H1 (cell line): Measurements from ENCODE around the gene LARP6. TPM values are rescaled to one million over a fixed set of nuclear protein-coding genes. Genes with fewer than 3 reads are reported as not detected.

Experiments
- CTCF ChIA-PET: fragments of 300-600 bp; sonication (Branson Sonifier 250); formaldehyde crosslinking; loops from one replicate; lab custom pipeline; 2021; ENCODE audit not compliant: partially characterized antibody; lab: Charles Lee
- POLR2A ChIA-PET: fragments of 300-600 bp; sonication (Branson Sonifier 250); formaldehyde crosslinking; loops from one replicate; lab custom pipeline; 2021; ENCODE audit warnings: inconsistent platforms; ENCODE audit not compliant: partially characterized antibody; lab: Charles Lee
- DNase-seq, 2 experiments: peaks; one replicate each; pipeline versions ENCODE4 v3.0.0 to v3.0.0-alpha.2; 2010 to 2022; ENCODE audit warnings: low spot score in 2 of 2, low read depth in 1 of 2, mixed read lengths in 1 of 2
- FAIRE-seq: peaks from 2 replicates; lab custom pipeline; 2011; peaks lifted over from hg19 to GRCh38; lab: Jason Lieb, UNC
- H2AFZ ChIP-seq: 2 replicates; pipeline ENCODE4 v1.8.1; 2012; ENCODE audit warnings: low read length, inconsistent platforms
- H2AK5ac ChIP-seq: 2 replicates; pipeline ENCODE4 v1.6.1; 2013; ENCODE audit warnings: low read depth, low read length
- H2BK120ac ChIP-seq: replicated peaks from 2 replicates; pipeline ENCODE3; 2013; ENCODE audit warnings: low read depth, low read length, inconsistent platforms
- H2BK12ac ChIP-seq: 2 replicates; pipeline ENCODE4 v1.6.1; 2013; ENCODE audit warnings: low read depth, low read length
- H2BK15ac ChIP-seq: 2 replicates; pipeline ENCODE4 v1.6.1; 2013; ENCODE audit warnings: low read length
- H2BK20ac ChIP-seq: 2 replicates; pipeline ENCODE4 v1.6.1; 2013; ENCODE audit warnings: low read length
- H2BK5ac ChIP-seq: 2 replicates; pipeline ENCODE4 v1.6.1; 2013; ENCODE audit warnings: low read depth, low read length
- H3K14ac ChIP-seq: 2 replicates; pipeline ENCODE4 v1.6.1; 2013; ENCODE audit warnings: inconsistent platforms; ENCODE audit not compliant: insufficient read length
- H3K18ac ChIP-seq: 2 replicates; pipeline ENCODE4 v1.6.1; 2013; ENCODE audit warnings: low read length; ENCODE audit errors: extremely low read depth
- H3K23ac ChIP-seq: 2 replicates; pipeline ENCODE4 v1.6.1; 2013; ENCODE audit warnings: inconsistent platforms; ENCODE audit not compliant: insufficient read length
- H3K23me2 ChIP-seq: 2 replicates; pipeline ENCODE4 v1.6.1; 2013; ENCODE audit warnings: low read depth, low read length
- H3K27ac ChIP-seq: 2 replicates; pipeline ENCODE4 v1.6.1; 2011; ENCODE audit warnings: low read depth, low read length, inconsistent platforms
- H3K27me3 ChIP-seq, 4 experiments: replicated peaks in 1 of 4; 1 replicate in 1 of 4; 2 replicates in 3 of 4; pipeline versions ENCODE4 v1.6.1 to v1.8.1; 2011 to 2013; ENCODE audit warnings: low read length in 3 of 4, mild to moderate bottlenecking in 3 of 4, inconsistent platforms in 2 of 4, mixed read lengths in 2 of 4, moderate library complexity in 1 of 4; ENCODE audit not compliant: control insufficient read depth in 3 of 4, insufficient read depth in 3 of 4; ENCODE audit errors: extremely low read depth in 1 of 4
- H3K36me3 ChIP-seq, 4 experiments: 2 replicates each; pipeline versions ENCODE4 v1.6.1 to v1.8.1; 2011 to 2013; ENCODE audit warnings: mild to moderate bottlenecking in 4 of 4, low read length in 3 of 4, moderate library complexity in 2 of 4, control low read depth in 1 of 4, inconsistent platforms in 1 of 4; ENCODE audit not compliant: insufficient read depth in 4 of 4, control insufficient read depth in 2 of 4
- H3K4ac ChIP-seq: replicated peaks from 2 replicates; pipeline ENCODE3; 2013; ENCODE audit warnings: low read length, low read depth, mixed read lengths, inconsistent platforms; ENCODE audit not compliant: insufficient read length
- H3K4me1 ChIP-seq, 4 experiments: replicated peaks in 1 of 4; 1 replicate in 1 of 4; 2 replicates in 3 of 4; pipeline versions ENCODE4 v1.6.1 to v1.8.1; 2011 to 2013; ENCODE audit warnings: low read length in 3 of 4, inconsistent platforms in 2 of 4, mixed read lengths in 1 of 4; ENCODE audit not compliant: insufficient read depth in 4 of 4, control insufficient read depth in 3 of 4
- H3K4me2 ChIP-seq, 2 experiments: 2 replicates each; pipeline versions ENCODE4 v1.6.1 to v1.8.1; 2011 to 2013; ENCODE audit warnings: low read depth in 2 of 2, low read length in 2 of 2, control low read depth in 1 of 2, inconsistent platforms in 1 of 2, mild to moderate bottlenecking in 1 of 2; ENCODE audit not compliant: insufficient read depth in 1 of 2
- H3K4me3 ChIP-seq, 4 experiments: fragments of 200-600, 300-600 bp in 1 of 4; sonication (generic), shearing (Covaris generic), sonication (Bioruptor Twin) in 1 of 4; 2 replicates each; pipeline versions ENCODE4 v1.5.1 to v1.8.1; 2011 to 2016; ENCODE audit warnings: low read length in 4 of 4, low read depth in 3 of 4, control low read depth in 2 of 4, inconsistent platforms in 2 of 4, mild to moderate bottlenecking in 2 of 4, mixed read lengths in 1 of 4, moderate library complexity in 1 of 4; ENCODE audit not compliant: insufficient read depth in 2 of 4; ENCODE audit errors: extremely low read depth in 1 of 4
- H3K56ac ChIP-seq: replicated peaks from 2 replicates; pipeline ENCODE3; 2013; ENCODE audit warnings: low read depth, mild to moderate bottlenecking, mixed read lengths, low read length, inconsistent platforms; ENCODE audit not compliant: insufficient read length
- H3K79me1 ChIP-seq: 2 replicates; pipeline ENCODE4 v1.6.1; 2013; ENCODE audit warnings: low read depth, low read length, control low read depth
- H3K79me2 ChIP-seq, 2 experiments: 2 replicates each; pipeline versions ENCODE4 v1.6.1 to v1.8.1; 2012 to 2013; ENCODE audit warnings: low read length in 2 of 2, mild to moderate bottlenecking in 2 of 2, inconsistent platforms in 1 of 2; ENCODE audit not compliant: insufficient read depth in 2 of 2, control insufficient read depth in 1 of 2
- H3K9ac ChIP-seq, 4 experiments: replicated peaks in 1 of 4; 1 replicate in 1 of 4; 2 replicates in 3 of 4; pipeline versions ENCODE4 v1.6.1 to v1.8.1; 2011 to 2013; ENCODE audit warnings: low read depth in 3 of 4, low read length in 3 of 4, control low read depth in 2 of 4, mild to moderate bottlenecking in 2 of 4, moderate library complexity in 2 of 4, inconsistent platforms in 1 of 4; ENCODE audit errors: extremely low read depth in 1 of 4
- H3K9me3 ChIP-seq, 2 experiments: 2 replicates each; pipeline versions ENCODE4 v1.6.1 to v1.8.1; 2012 to 2013; ENCODE audit warnings: mild to moderate bottlenecking in 2 of 2, moderate library complexity in 2 of 2, control low read depth in 1 of 2, inconsistent platforms in 1 of 2, low read depth in 1 of 2, low read length in 1 of 2, mixed read lengths in 1 of 2; ENCODE audit not compliant: insufficient read depth in 2 of 2
- H4K20me1 ChIP-seq, 2 experiments: replicated peaks in 1 of 2; 2 replicates each; pipeline versions ENCODE3 to v1.8.1; 2011 to 2013; ENCODE audit warnings: inconsistent platforms in 2 of 2, low read length in 2 of 2, mild to moderate bottlenecking in 1 of 2; ENCODE audit not compliant: insufficient read depth in 2 of 2, control insufficient read depth in 1 of 2
- H4K5ac ChIP-seq: 2 replicates; pipeline ENCODE4 v1.6.1; 2013; ENCODE audit warnings: low read length, low read depth, mixed read lengths, inconsistent platforms; ENCODE audit not compliant: insufficient read length
- H4K8ac ChIP-seq: 2 replicates; pipeline ENCODE4 v1.8.0; 2013; ENCODE audit warnings: mild to moderate bottlenecking, moderate library complexity, low read length, inconsistent platforms; ENCODE audit not compliant: insufficient read depth; ENCODE audit errors: extremely low read depth
- H4K91ac ChIP-seq: replicated peaks from 2 replicates; pipeline ENCODE3; 2013; ENCODE audit warnings: low read length, mixed read lengths, inconsistent platforms; ENCODE audit not compliant: insufficient read length
- RFX5 ChIP-seq: IDR thresholded peaks from 2 replicates; pipeline ENCODE4 v1.6.1; 2011; ENCODE audit warnings: low read depth, low read length, improper control_type of control experiment, borderline replicate concordance
- SIRT6 ChIP-seq: IDR thresholded peaks from one replicate; pipeline ENCODE4 v1.7.1; 2012; ENCODE audit warnings: low read length, inconsistent platforms
- WGBS, 2 experiments: shearing (Covaris generic) in 1 of 2; methylation state at CpG; one replicate each; pipeline versions ENCODE4 v1.1.6 to v1.1.7; 2013 to 2015; ENCODE audit warnings: low lambda C conversion rate in 2 of 2, mixed read lengths in 2 of 2, inconsistent platforms in 1 of 2, low coverage in 1 of 2, missing lambda C conversion rate in 1 of 2; ENCODE audit not compliant: insufficient replicate concordance in 2 of 2, insufficient coverage in 1 of 2, insufficient read length in 1 of 2; ENCODE audit errors: extremely low coverage in 1 of 2, missing lambda C conversion rate in 1 of 2; 5-methylcytosine and 5-hydroxymethylcytosine counted together
- polyA plus RNA-seq, 7 experiments: library from polyadenylated mRNA; depleted of rRNA in 3 of 7; stranded (reverse) in 5 of 7; unstranded in 2 of 7; fragments of >200 nt in 5 of 7; fragments of 200-250 nt in 2 of 7; gene quantifications; 1 replicate in 5 of 7; 2 replicates in 1 of 7; 4 replicates in 1 of 7; pipeline versions ENCODE4 v1.2.1 to v1.2.3, GENCODE V29; 2011 to 2013; ENCODE audit warnings: missing spikeins in 2 of 7, mixed read lengths in 2 of 7
- total RNA-seq: library from RNA; stranded (reverse); fragmentation: NEBNext Ultra II Directional; extraction: Animal tissue kit (Norgen Biotek cat#: 25700); gene quantifications from 2 replicates; pipeline ENCODE4 v1.2.1, GENCODE V29; 2021

Gene LARP6
- total and polyA plus RNA-seq, 2 of the 8 experiments (the other 6 are each of a cell fraction or from before 2014, with no cell fraction given): 21.0 to 24.7 TPM

DNA sequence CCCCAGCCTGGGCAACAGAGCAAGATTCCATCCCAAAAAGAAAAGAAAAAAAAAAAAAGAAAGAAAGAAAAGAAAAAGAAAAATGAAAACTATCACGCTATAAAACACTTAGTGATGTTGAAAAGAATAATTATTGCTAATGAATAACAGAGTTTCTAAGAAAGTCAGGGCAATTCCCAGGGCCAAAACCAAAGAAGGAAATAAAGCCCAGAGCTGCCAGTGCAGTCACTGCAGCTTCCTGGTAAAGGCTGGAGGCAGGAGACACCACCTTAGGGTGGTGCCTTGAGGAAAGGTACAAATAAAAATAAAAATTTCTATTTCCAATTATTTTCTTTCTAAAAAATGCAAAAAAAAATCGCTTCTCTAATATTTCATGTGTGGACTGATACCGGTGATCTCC is 70.9 kb downstream of the LARP6 start:
- no peak overlapping the region for H2BK12ac ChIP-seq
- no peak overlapping the region for H3K23ac ChIP-seq
- no peak overlapping the region for H2BK120ac ChIP-seq
- no peak overlapping the region for H3K27ac ChIP-seq
- H2BK15ac ChIP-seq: no peak overlapping the region
- ChIA-PET CTCF (interaction anchor here (0.8 kb wide), 1 partner anchor 18 kb away, joined by 3 read pairs; no protein-coding TSS in a partner anchor), POLR2A (no interaction called here)
- no peak overlapping the region for H4K91ac ChIP-seq
- no peak overlapping the region for H3K18ac ChIP-seq
- no peak for DNase-seq
- no peak overlapping the region for H2BK20ac ChIP-seq
- H3K27me3 ChIP-seq: no peaks in the 10 kb centered on the region
- no peak overlapping the region for H3K4me3 ChIP-seq
- H3K79me2 ChIP-seq: no peaks in the 10 kb centered on the region
- no peaks in the 10 kb centered on the region for H3K4me1 ChIP-seq
- H4K20me1 ChIP-seq: no peaks in the 10 kb centered on the region
- H4K8ac ChIP-seq: no peak overlapping the region
- no peaks in the 10 kb centered on the region for H3K23me2 ChIP-seq
- no peak overlapping the region for H3K4ac ChIP-seq
- TF ChIP-seq SIRT6 (no peak), RFX5 (no peak)
- TF ChIP-seq, all 59 proteins: peak for 0
- Histone ChIP-seq H3K9ac (no peak overlapping the region), H3K9me3 (no peaks in the 10 kb centered on the region), H2AFZ (no peak overlapping the region), H4K5ac (no peak overlapping the region), H3K4me2 (no peak overlapping the region), H3K14ac (no peak overlapping the region), H2AK5ac (no peak overlapping the region), H2BK5ac (no peak overlapping the region), H3K36me3 (no peaks in the 10 kb centered on the region), H3K79me1 (no peaks in the 10 kb centered on the region), H3K56ac (no peak overlapping the region)
- FAIRE-seq: no peak
- WGBS, 2 experiments: 91% methylated on average over 3 of the region's 3 CpGs; no CpG with 5 or more reads in 1 of the 2 experiments
